Left cardiac atrium (tissue), 4 donors: ENCODE data around the gene KCNG4. TPM values are rescaled to one million over a fixed set of nuclear protein-coding genes. Genes with fewer than 3 reads are reported as not detected.

Source experiments
- ATAC-seq, 2 donors: fragments of 200-7000 bp; cut with Tn5 transposase; one replicate each; pipeline ENCODE4 v1.9.1; 2020; ENCODE audit warnings: mild to moderate bottlenecking in 2 of 2, moderate library complexity in 2 of 2
- DNase-seq: peaks from one replicate; pipeline ENCODE4 v3.0.0-alpha.2; 2020
- intact Hi-C, 2 donors: fragments of 100-400 bp; cut with DNase I; formaldehyde crosslinking; loops; one replicate each; pipeline versions ENCODE4 v1.14.1 to v1.15.1; 2022 to 2023
- total RNA-seq, 2 donors: library from RNA; stranded (reverse); fragmentation: NEBNext Ultra II Directional; extraction: Animal tissue kit (Norgen Biotek cat#: 25700); gene quantifications; one replicate each; pipeline ENCODE4 v1.2.1, GENCODE V29; 2021
- donor health status: DM: no; HTN: yes; CAD: no.
- donor health status: DM: no; HTN: yes; CAD: no; lungs with severe emphysema.
- donor health status: DM: yes; HTN: yes; CAD: no.
- donor health status: Dilated cardiomyopathy.

The KCNG4 gene
- total RNA-seq, 2 donors from 2014 or later: not detected

GRCh38 chr16:84270071-84270470, 30.3 kb upstream of the KCNG4 start:
- no peak for ATAC-seq

GRCh38 chr16:84268291-84269040, 28.7 kb upstream of the KCNG4 start:
- intact Hi-C loops: no loop called here
- ATAC-seq: no peak
- DNase-seq: no peak

More at GRCh38 chr16:84270071-84270470, 30.3 kb upstream of the KCNG4 start:
- no peak for DNase-seq
- intact Hi-C loops: loop anchor here in 1 of 2 donors (10.0 kb wide), 1 partner anchor 215 kb away; no protein-coding TSS in a partner anchor

- intact Hi-C loops: no loop called here
- no peak for ATAC-seq
- no peak for DNase-seq
Observed at GRCh38 chr16:84267380-84267779, 27.6 kb upstream of the KCNG4 start.

GRCh38 chr16:84266451-84266850, 26.6 kb upstream of the KCNG4 start:
- ATAC-seq: peak; percentile 98
- intact Hi-C loops: no loop called here
- peak; percentile 56 for DNase-seq

GRCh38 chr16:84262939-84263338, 23.1 kb upstream of the KCNG4 start:
- intact Hi-C loops: no loop called here

GRCh38 chr16:84262031-84262430, 22.2 kb upstream of the KCNG4 start:
- ATAC-seq: no peak
- intact Hi-C loops: no loop called here
- no peak for DNase-seq

More at GRCh38 chr16:84262939-84263338, 23.1 kb upstream of the KCNG4 start:
- ATAC-seq (no peak), DNase-seq (no peak)

- intact Hi-C loops: no loop called here
- ATAC-seq: no peak
- DNase-seq: no peak
Observed at GRCh38 chr16:84260766-84261554, 21.1 kb upstream of the KCNG4 start.

GRCh38 chr16:84259691-84260090, 19.9 kb upstream of the KCNG4 start:
- DNase-seq (no peak), ATAC-seq (no peak)
- intact Hi-C loops: no loop called here

GRCh38 chr16:84258266-84258665, 18.5 kb upstream of the KCNG4 start:
- intact Hi-C loops: no loop called here
- DNase-seq (no peak), ATAC-seq (no peak)

GRCh38 chr16:84255050-84255810, 15.4 kb upstream of the KCNG4 start:
- intact Hi-C loops: no loop called here
- no peak for ATAC-seq

GRCh38 chr16:84254062-84254461, 14.2 kb upstream of the KCNG4 start:
- DNase-seq: no peak
- ATAC-seq: no peak
- intact Hi-C loops: no loop called here

More at GRCh38 chr16:84255050-84255810, 15.4 kb upstream of the KCNG4 start:
- no peak for DNase-seq

- ATAC-seq: no peak
- intact Hi-C loops: no loop called here
- no peak for DNase-seq
Observed at GRCh38 chr16:84253173-84253572, 13.4 kb upstream of the KCNG4 start.

- ATAC-seq (no peak), DNase-seq (no peak)
- intact Hi-C loops: no loop called here
Observed at GRCh38 chr16:84252184-84252583, 12.4 kb upstream of the KCNG4 start.

GRCh38 chr16:84247844-84248243, 8.0 kb upstream of the KCNG4 start:
- intact Hi-C loops: no loop called here
- no peak for DNase-seq
- ATAC-seq: no peak

GRCh38 chr16:84247331-84247730, 7.5 kb upstream of the KCNG4 start:
- DNase-seq: no peak

GRCh38 chr16:84246679-84247077, 6.9 kb upstream of the KCNG4 start:
- intact Hi-C loops: no loop called here
- DNase-seq (no peak), ATAC-seq (no peak)

More at GRCh38 chr16:84247331-84247730, 7.5 kb upstream of the KCNG4 start:
- ATAC-seq: no peak
- intact Hi-C loops: no loop called here

- no peak for ATAC-seq
- no peak for DNase-seq
- intact Hi-C loops: no loop called here
Observed at GRCh38 chr16:84245956-84246678, 6.3 kb upstream of the KCNG4 start.

- no peak for DNase-seq
- intact Hi-C loops: no loop called here
- no peak for ATAC-seq
Observed at GRCh38 chr16:84244728-84245127, 4.9 kb upstream of the KCNG4 start.

- ATAC-seq (no peak), DNase-seq (no peak)
- intact Hi-C loops: no loop called here
Observed at GRCh38 chr16:84243732-84244131, 3.9 kb upstream of the KCNG4 start.
